HG03108 (cell line): Measurements from ENCODE around the gene OR8B8.
"Not testable (repeated sequence)": the region's sequence is repeated elsewhere in the genome, so short reads cannot be mapped to it uniquely, and the experiment has no call there.

ENCODE experiments used
- ATAC-seq: cut with Tn5 transposase; IDR thresholded peaks from one replicate; pipeline ENCODE4 v1.9.1; 2021; ENCODE audit warnings: moderate library complexity; ENCODE audit not compliant: unreplicated experiment

Gene OR8B8

DNA sequence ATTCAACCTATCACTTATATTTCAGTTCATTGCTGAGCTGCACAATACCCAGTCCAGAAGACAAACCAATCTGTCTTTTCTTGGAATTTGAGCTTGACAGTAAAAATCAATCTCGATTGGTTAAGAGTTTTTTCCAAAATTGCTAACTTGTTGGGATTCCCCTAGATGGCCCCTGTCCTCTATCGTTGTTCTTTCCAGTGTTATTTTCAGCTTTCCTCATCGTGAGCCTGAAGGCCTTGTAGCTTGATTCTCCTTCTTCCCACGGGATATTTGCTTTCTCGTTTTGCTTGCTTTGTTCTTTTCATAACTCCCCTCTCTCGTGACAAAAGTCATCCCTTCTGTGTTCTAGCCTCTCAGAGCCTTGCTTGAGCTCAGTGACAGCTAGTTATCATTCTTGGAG is 3.1 kb downstream of the OR8B8 start:
- ATAC-seq: no peak

DNA sequence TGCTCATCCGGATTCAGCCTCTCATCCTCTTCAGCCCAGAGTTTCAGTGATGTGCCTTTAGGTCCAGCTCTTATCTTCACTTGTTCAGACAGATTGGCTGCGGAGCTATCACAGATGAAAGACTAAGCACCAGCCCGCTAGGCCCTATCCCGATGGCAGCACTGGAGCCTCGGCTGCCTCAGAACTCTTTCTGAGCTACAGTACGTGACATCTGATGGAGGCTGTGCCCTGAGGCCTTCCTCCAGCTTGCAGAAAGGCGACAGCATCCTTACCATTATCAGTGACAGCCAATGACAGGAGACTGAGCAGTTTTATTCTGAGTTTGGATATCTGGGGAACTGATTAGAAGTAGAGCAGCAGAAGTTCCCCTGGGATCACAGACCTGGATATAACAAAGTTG is 4.0 kb downstream of the OR8B8 start:
- no peak for ATAC-seq

DNA sequence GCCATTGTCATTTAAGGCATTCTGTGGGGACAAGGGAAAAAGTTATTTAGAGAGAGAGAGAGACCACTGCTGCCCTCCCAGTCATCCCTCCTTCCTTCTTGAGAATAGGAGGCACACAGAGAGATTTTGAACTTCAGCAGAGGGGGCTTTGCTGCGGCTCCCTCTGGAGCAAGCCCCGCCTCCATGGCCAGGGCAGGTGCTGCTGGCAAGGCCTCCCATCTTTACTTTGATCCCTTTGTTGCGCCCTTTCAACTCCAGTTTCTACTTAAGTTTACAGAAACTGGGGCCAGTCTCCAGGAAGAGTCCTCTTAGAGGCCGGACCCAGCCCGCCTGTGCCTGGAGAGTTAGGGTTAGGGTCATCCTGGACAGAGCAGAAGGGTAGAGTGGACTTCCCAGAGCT is 4.4 kb downstream of the OR8B8 start:
- no peak for ATAC-seq

DNA sequence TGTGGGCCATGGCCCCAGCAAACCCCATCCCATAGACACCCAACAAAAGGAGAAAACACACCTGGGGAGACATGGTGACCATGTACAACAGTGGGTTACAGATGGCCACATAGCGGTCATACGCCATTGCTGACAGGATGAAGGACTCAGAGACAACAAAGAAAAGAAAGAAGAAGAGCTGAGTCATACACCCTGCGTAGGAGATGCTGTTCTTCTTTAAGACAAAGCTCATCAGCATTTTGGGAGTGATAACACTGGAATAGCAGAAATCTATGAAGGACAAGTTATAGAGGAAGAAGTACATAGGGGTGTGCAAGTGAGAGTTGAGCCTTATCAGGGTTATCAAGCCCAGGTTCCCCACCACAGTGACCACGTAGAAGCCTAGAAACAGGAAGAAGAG is 4.9 kb downstream of the OR8B8 start:
- no peak for ATAC-seq

DNA sequence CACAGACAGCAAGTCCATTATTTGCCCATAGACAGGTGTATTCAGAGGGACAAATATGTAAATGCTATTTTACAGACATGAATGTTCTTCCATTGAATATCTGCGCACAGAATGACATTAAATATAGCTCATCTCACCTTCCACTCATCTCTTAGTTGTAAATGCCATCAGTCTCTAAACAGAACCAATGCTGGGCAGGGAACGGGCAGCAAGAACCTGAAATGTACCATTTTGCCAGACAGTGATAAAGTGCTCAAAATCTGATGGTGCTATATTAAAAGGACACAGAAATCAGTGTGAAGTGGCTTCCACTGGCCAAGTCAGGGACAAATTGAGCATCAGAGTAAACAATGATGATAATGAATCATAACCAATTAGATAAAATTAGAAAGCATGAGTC is 10.8 kb downstream of the OR8B8 start:
- ATAC-seq: no peak

DNA sequence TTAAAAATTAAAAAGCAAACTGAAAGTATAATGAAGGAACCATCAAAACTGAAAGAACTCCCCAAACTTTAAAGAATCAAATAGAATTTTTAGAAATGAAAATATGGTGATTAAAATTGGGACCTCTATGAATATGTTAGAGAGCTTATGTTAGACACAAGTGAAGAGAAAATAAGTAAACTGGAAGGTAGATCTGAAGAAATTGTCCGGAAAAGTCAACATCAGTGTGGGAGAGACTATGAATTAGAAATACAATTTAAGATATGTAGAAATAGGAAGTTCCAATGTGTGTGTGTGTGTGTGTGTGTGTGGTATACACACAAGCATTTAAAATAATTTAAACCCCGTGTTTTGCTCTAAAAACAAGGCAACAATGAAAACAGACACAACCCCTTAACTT is 15.9 kb downstream of the OR8B8 start:
- ATAC-seq: no peak

DNA sequence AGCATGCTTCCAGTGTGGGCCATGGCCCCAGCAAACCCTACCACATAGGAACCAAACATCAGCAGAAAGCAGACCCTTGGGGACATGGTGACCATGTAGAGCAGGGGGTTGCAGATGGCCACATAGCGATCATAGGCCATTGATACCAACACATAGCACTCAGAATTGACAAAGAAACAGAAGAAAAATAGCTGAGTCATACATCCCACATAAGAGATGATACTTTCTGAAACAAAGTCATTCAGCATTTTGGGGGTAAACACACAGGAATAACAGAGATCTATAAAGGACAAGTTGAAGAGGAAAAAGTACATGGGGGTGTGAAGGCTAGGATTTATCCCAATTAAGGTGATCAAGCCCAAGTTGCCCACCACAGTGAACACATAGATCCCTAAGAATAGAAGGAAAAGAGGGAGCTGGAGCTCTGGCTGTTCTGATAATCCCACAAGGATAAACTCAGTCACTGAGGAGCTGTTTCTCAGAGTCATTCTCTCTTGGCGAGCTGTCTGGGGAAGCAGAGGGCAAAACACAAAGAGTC is 21.0 kb downstream of the OR8B8 start, which contains the start of gene OR8B4:
TSS of gene OR8B4 (minus strand) at position 488 of the 538 bp plus-strand sequence. CDS start at position 488, 0 bp downstream.
- ATAC-seq: no peak

DNA sequence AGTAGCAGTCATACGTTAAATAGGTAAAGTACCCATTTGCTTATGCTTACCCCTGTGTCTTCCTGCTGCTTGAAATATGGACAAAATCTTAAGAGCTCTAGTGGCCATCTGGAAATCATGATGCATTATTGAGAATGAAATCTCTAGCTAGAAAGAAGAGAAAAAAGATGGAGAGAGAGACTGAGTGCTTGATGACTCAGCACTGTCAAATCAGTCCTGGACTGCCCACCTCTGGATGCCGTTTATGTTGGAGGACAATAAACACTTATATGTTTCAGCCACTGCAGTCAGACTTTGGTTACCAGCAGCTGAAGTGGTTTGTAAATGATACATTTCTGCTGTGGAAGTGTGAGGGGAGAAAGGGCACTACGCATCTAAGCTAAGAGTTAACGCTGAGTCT is 24.5 kb downstream of the OR8B8 start:
- ATAC-seq: no peak

DNA sequence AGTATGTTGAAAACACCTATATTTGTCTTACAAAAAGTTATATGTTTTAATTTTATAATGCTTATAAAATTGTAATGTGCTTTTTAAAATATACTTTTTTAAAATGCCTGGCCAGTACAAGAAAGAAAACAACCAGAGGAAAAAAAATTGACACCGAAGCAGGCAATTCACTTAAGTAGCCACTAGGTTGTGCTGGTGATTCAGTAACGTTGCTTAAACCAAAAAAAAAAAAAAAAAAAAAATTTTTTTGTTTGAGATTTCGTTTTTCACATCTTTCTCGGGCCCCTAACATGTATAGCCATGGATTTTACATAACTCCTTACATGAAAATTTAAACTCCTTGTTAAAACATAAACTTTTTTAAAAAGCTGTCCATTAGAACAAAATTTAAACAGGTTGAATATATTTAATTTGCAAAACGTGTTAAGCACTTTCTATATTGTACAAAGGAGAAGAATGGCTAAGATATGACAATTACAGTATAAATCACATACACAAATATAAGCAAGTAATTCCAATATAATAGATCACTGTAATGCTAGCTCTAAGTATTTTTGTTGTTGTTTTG is 30.1 kb downstream of the OR8B8 start:
- ATAC-seq: no peak

DNA sequence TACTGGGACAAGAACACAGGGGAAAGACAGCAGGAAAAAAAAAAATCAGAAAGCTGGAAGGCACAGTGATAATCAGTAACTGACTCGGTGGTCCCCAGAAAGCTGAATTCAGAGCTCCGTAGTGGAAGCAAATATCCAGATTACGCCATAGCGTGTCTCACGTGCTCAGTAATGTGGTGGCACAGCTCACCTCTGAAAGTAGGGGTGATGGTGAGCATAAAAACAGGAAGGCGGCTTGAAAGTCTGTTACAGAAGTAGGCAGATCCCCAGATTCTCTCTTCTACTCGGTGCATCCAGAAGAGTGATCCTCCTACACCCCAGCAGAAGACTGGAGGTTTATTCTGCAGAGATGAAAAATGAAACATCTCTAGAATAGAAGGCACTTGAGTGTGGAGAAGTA is 35.6 kb downstream of the OR8B8 start:
- no peak for ATAC-seq

DNA sequence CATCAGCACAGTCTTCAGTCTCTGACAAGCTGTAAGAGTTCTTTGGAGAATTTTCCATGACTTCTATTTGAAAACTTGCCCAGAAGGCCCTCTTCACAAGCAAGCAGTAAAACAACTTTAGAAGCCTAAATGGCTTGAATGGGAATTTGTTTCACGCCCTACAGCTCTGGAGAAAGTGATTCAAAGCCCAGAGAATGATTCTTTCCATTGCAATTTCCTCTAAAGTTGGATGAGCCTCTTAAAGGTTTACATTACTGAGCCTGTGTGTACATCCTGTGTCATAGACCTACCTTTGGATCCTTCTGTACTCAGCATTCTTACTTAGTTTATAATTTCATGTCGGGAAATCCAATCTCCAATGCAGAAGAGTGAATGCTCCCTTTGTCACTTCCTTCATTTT is 39.9 kb downstream of the OR8B8 start:
- no peak for ATAC-seq

DNA sequence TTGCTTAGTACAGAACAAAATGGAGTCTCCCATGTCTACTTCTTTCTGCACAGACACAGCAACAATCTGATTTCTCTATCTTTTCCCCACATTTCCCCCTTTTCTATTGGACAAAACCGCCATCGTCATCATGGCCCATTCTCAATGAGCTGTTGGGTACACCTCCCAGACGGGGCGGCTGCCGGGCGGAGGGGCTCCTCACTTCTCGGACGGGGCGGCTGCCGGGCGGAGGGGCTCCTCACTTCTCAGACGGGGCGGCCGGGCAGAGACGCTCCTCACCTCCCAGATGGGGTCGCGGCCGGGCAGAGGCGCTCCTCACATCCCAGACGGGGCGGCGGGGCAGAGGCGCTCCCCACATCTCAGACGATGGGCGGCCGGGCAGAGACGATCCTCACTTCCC is 42.3 kb downstream of the OR8B8 start:
- not testable (repeated sequence) for ATAC-seq

DNA sequence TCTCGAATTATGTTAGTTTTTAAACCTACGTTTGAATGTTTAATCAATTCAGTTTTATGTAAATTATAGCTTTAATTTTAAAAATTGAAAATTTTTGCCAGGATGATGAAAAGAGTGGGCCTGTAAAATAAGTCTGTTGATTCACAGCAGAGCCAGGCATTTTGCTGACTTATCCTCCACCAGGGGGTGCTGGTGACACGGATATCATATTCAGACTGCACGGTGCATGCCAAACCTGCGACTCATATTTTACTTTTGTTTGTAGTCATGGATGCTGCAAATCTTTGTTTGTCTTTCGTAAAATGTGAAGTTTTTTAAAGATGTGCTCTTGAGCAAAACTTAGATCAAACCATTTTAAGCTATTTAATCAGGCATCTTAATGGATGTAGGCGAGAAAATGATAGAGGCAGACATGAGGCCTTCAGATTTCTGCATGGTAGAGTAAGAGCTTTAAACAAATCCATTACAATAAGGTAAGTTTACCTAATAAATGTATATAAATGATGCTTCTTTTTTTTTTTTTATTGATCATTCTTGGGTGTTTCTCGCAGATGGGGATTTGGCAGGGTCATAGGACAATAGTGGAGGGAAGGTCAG is 43.1 kb downstream of the OR8B8 start:
- ATAC-seq: peak; percentile 61

DNA sequence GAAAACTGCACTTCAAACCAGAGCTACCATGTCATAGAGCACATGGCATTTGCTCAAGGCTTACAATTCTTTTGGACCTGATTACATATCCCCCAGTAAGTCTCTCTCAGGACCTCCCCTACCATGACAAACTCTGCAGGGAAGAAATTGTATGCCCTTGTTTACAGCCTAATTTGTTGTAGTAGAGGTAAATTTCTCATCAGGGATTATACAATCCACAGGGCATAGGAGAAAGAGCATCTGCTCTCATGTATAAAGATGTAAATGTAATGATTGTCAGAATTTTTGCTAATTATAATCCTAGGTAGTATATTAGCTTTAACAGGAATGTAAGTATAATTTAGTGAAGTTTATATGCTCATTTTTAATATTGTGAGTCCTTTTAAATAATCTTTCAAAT is 46.6 kb downstream of the OR8B8 start, which contains the start of gene OR8B3:
TSS of gene OR8B3 (minus strand) at position 101 of the 400 bp plus-strand sequence. CDS start 1,673 bp downstream, outside the sequence.
- ATAC-seq: no peak

DNA sequence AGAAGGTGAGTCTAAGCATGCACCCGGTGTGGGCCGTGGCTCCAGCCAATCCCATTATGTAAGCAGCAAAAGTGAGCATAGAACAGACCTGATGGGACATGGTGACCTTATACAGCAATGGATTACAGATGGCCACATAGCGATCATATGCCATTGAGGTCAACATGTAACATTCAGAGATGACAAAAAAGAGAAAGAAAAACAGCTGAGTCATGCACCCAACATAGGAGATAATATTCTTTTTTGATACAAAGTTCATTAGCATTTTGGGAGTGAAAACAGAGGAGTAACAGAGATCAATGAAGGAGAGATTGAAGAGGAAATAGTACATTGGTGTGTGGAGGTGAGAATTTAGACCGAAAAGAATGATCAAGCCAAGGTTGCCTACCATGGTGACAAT is 48.6 kb downstream of the OR8B8 start:
- ATAC-seq: not testable (repeated sequence)

DNA sequence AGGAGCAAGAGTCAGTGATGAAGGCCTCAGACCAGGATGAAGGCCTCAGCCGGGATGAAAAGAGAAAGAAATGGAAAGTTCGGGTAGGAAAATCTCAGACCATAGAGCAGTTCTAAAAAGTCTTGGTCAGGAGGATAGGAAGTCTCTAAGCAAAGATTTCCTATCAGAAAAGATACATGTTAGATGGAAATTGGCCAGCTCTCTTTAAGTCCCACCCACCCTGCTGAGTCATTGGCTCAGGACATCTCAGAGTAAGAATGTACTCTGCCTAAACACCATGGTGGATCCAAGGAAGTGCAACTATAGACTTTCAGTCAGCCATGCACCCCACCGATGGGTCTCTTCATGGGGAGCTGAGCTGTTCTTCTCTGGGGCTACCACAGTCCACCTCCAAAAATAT is 51.1 kb downstream of the OR8B8 start:
- ATAC-seq: no peak
